ENCODE measurements around the gene KMT2C. TPM values are rescaled to one million over a fixed set of nuclear protein-coding genes. Genes with fewer than 3 reads are reported as not detected.

KMT2C gene
- polyA plus RNA-seq, 1 donor from 2014 or later, result 29.8 TPM

- Histone ChIP-seq H3K9me2 (ENCODE audit: insufficient read depth, low read length) (no peaks in the 10 kb centered on the region), H3K4me2 (ENCODE audit: low read length) (no peak overlapping the region), H2AFZ (ENCODE audit: low read depth, low read length) (no peak overlapping the region), H3K9me3 (ENCODE audit: low read length) (no peaks in the 10 kb centered on the region), H3K27ac (ENCODE audit: low read length) (no peak overlapping the region), H3K9ac (ENCODE audit: low read length) (no peak overlapping the region), H3F3A (ENCODE audit: insufficient read depth, low read length, poor library complexity, severe bottlenecking) (no peaks in the 10 kb centered on the region), H3K36me3 (ENCODE audit: insufficient read depth, low read length) (peaks cover 22% of the 10 kb centered on the region), H3K27me3 (ENCODE audit: insufficient read depth, low read depth, low read length) (no peaks in the 10 kb centered on the region), H3K79me2 (replicated peaks; ENCODE audit: insufficient read depth, low read length) (no peaks in the 10 kb centered on the region), H4K20me1 (ENCODE audit: insufficient read depth) (no peaks in the 10 kb centered on the region), H3K4me3 (ENCODE audit: low read length) (no peak overlapping the region)
- TF ChIP-seq MXI1 (conservative IDR thresholded peaks at IDR 0.05; ENCODE audit: poor library complexity, severe bottlenecking), result no peak
- no peak for TF ChIP-seq SMC3 (conservative IDR thresholded peaks at IDR 0.05; ENCODE audit: poor library complexity)
- no peak for TF ChIP-seq EP300 (conservative IDR thresholded peaks at IDR 0.05; ENCODE audit: poor library complexity, severe bottlenecking)
- TF ChIP-seq EZH2 (IDR thresholded peaks at IDR 0.05; ENCODE audit: borderline replicate concordance, insufficient read depth, low read length, poor library complexity, severe bottlenecking), result no peak
- TF ChIP-seq CTCF (IDR thresholded peaks at IDR 0.05; ENCODE audit: poor library complexity, severe bottlenecking), result no peak
- TF ChIP-seq TAF1 (IDR thresholded peaks at IDR 0.05; ENCODE audit: low read depth), result no peak
- TF ChIP-seq, protein P1, sequence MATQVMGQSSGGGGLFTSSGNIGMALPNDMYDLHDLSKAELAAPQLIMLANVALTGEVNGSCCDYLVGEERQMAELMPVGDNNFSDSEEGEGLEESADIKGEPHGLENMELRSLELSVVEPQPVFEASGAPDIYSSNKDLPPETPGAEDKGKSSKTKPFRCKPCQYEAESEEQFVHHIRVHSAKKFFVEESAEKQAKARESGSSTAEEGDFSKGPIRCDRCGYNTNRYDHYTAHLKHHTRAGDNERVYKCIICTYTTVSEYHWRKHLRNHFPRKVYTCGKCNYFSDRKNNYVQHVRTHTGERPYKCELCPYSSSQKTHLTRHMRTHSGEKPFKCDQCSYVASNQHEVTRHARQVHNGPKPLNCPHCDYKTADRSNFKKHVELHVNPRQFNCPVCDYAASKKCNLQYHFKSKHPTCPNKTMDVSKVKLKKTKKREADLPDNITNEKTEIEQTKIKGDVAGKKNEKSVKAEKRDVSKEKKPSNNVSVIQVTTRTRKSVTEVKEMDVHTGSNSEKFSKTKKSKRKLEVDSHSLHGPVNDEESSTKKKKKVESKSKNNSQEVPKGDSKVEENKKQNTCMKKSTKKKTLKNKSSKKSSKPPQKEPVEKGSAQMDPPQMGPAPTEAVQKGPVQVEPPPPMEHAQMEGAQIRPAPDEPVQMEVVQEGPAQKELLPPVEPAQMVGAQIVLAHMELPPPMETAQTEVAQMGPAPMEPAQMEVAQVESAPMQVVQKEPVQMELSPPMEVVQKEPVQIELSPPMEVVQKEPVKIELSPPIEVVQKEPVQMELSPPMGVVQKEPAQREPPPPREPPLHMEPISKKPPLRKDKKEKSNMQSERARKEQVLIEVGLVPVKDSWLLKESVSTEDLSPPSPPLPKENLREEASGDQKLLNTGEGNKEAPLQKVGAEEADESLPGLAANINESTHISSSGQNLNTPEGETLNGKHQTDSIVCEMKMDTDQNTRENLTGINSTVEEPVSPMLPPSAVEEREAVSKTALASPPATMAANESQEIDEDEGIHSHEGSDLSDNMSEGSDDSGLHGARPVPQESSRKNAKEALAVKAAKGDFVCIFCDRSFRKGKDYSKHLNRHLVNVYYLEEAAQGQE (IDR thresholded peaks at IDR 0.05; ENCODE audit: borderline replicate concordance), result no peak
- TF ChIP-seq POLR2AphosphoS5 (IDR thresholded peaks at IDR 0.05), result no peak
- TF ChIP-seq RAD21 (conservative IDR thresholded peaks at IDR 0.05), result no peak
Measured at GRCh38 chr7:152128741-152129461, 306.9 kb downstream of the KMT2C start.

DNA sequence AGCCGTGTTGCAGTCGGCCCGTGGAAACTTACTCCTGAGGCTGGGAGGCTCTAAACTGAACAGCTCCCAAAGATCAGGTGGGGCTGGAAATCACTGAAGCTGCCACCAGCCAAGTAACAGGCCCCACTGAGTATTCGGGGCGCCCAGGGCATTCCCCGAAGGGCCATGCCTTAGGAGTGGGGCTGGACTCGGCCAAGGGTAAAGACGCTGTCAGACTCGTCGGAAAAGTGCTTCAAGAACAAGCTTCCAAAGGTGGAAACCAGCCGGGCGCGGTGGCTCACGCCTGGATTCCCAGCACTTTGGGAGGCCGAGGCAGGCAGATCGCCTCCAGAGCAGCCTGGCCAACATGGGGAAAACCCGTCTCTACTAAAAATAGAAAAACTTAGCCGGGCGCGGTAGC is 307.6 kb downstream of the KMT2C start:
- H3F3A ChIP-seq (ENCODE audit: insufficient read depth, low read length, poor library complexity, severe bottlenecking), result no peaks in the 10 kb centered on the region
- no peaks in the 10 kb centered on the region for H4K20me1 ChIP-seq (ENCODE audit: insufficient read depth)
- no peak for TF ChIP-seq MXI1 (conservative IDR thresholded peaks at IDR 0.05; ENCODE audit: poor library complexity, severe bottlenecking)
- no peak for TF ChIP-seq CTCF (IDR thresholded peaks at IDR 0.05; ENCODE audit: poor library complexity, severe bottlenecking)
- no peak for TF ChIP-seq EZH2 (IDR thresholded peaks at IDR 0.05; ENCODE audit: borderline replicate concordance, insufficient read depth, low read length, poor library complexity, severe bottlenecking)
- TF ChIP-seq POLR2AphosphoS5 (IDR thresholded peaks at IDR 0.05), result no peak
- TF ChIP-seq SMC3 (conservative IDR thresholded peaks at IDR 0.05; ENCODE audit: poor library complexity), result no peak
- TF ChIP-seq EP300 (conservative IDR thresholded peaks at IDR 0.05; ENCODE audit: poor library complexity, severe bottlenecking), result no peak
- no peak for TF ChIP-seq RAD21 (conservative IDR thresholded peaks at IDR 0.05)
- no peak for TF ChIP-seq TAF1 (IDR thresholded peaks at IDR 0.05; ENCODE audit: low read depth)
- H3K9me3 ChIP-seq (ENCODE audit: low read length), result no peaks in the 10 kb centered on the region
- H2AFZ ChIP-seq (ENCODE audit: low read depth, low read length), result no peak overlapping the region
- no peak overlapping the region for H3K4me3 ChIP-seq (ENCODE audit: low read length)
- no peak overlapping the region for H3K9ac ChIP-seq (ENCODE audit: low read length)
- H3K9me2 ChIP-seq (ENCODE audit: insufficient read depth, low read length), result no peaks in the 10 kb centered on the region
- H3K27ac ChIP-seq (ENCODE audit: low read length), result no peak overlapping the region
- H3K36me3 ChIP-seq (ENCODE audit: insufficient read depth, low read length), result peaks cover 25% of the 10 kb centered on the region
- H3K27me3 ChIP-seq (ENCODE audit: insufficient read depth, low read depth, low read length), result no peaks in the 10 kb centered on the region
- no peaks in the 10 kb centered on the region for H3K79me2 ChIP-seq (replicated peaks; ENCODE audit: insufficient read depth, low read length)
- H3K4me2 ChIP-seq (ENCODE audit: low read length), result no peak overlapping the region
